ENCODE results near the gene BCHE.
"Not testable (repeated sequence)": the region's sequence is repeated elsewhere in the genome, so short reads cannot be mapped to it uniquely, and the experiment has no call there.

The BCHE gene

DNA sequence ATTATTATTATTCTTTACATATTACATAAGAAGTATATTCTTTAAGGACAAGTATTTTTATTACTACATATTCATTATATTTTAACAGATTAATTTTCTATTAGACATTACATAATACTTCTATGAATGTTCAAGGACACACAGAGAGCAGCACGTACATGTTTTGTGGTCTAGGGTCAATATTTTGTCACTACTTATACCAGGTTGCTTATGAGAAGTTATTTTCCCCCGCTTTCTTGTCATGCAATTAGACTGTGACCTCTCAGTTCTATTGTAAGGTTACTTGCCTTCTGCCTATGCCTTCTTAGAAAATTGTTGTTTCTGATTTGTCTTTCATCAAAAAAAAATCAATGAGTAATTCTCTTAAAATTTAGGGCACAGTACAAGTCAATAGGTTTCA is 21.5 kb downstream of the BCHE start:
- no peaks in the 10 kb centered on the region for H3K9me3 ChIP-seq (ENCODE audit: low read length)
- no peak overlapping the region for H3K27ac ChIP-seq (ENCODE audit: low read depth, low read length)
- no peak overlapping the region for H3K9ac ChIP-seq (ENCODE audit: low read length)
- H3K4me3 ChIP-seq (ENCODE audit: low read depth in 1 of 2, low read length in 2 of 2), result no peak overlapping the region
- no peaks in the 10 kb centered on the region for H3K27me3 ChIP-seq (ENCODE audit: control insufficient read depth in 1 of 2, insufficient read depth in 2 of 2, low read length in 2 of 2)
- peaks cover 3% of the 10 kb centered on the region for H3K4me1 ChIP-seq (ENCODE audit: insufficient read depth, low read length)
- no peaks in the 10 kb centered on the region for H3K36me3 ChIP-seq (ENCODE audit: insufficient read depth, low read length)

- H3K27ac ChIP-seq (ENCODE audit: low read depth, low read length), result no peak overlapping the region
- no peaks in the 10 kb centered on the region for H3K27me3 ChIP-seq (ENCODE audit: control insufficient read depth in 1 of 2, insufficient read depth in 2 of 2, low read length in 2 of 2)
- H3K36me3 ChIP-seq (ENCODE audit: insufficient read depth, low read length), result no peaks in the 10 kb centered on the region
- H3K9ac ChIP-seq (ENCODE audit: low read length), result no peak overlapping the region
- no peaks in the 10 kb centered on the region for H3K4me1 ChIP-seq (ENCODE audit: insufficient read depth, low read length)
- no peaks in the 10 kb centered on the region for H3K9me3 ChIP-seq (ENCODE audit: low read length)
- no peak overlapping the region for H3K4me3 ChIP-seq (ENCODE audit: low read depth in 1 of 2, low read length in 2 of 2)
These were observed 22.8 kb downstream of the BCHE start for GRCh38 chr3:165814380-165814779.

DNA sequence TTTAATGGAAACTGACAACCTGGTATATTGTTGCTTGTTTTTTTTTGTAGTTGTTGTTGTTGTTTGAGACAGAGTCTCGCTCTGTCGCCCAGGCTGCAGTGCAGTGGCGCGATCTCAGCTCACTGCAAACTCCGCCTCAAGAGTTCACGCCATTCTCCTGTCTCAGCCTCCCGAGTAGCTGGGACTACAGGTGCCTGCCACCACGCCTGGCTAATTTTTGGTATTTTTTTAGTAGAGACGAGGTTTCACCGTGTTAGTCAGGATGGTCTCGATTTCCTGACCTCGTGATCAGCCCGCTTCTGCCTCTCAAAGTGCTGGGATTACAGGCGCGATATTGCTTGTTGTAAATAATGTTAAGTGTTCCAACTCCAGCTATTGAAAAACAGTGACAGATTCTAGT is 29.3 kb downstream of the BCHE start:
- not testable (repeated sequence) for H3K36me3 ChIP-seq (ENCODE audit: insufficient read depth, low read length); H3K4me1 ChIP-seq (ENCODE audit: insufficient read depth, low read length); H3K27ac ChIP-seq (ENCODE audit: low read depth, low read length); H3K9me3 ChIP-seq (ENCODE audit: low read length); H3K4me3 ChIP-seq (ENCODE audit: low read depth in 1 of 2, low read length in 2 of 2); H3K9ac ChIP-seq (ENCODE audit: low read length); H3K27me3 ChIP-seq (ENCODE audit: control insufficient read depth in 1 of 2, insufficient read depth in 2 of 2, low read length in 2 of 2)

DNA sequence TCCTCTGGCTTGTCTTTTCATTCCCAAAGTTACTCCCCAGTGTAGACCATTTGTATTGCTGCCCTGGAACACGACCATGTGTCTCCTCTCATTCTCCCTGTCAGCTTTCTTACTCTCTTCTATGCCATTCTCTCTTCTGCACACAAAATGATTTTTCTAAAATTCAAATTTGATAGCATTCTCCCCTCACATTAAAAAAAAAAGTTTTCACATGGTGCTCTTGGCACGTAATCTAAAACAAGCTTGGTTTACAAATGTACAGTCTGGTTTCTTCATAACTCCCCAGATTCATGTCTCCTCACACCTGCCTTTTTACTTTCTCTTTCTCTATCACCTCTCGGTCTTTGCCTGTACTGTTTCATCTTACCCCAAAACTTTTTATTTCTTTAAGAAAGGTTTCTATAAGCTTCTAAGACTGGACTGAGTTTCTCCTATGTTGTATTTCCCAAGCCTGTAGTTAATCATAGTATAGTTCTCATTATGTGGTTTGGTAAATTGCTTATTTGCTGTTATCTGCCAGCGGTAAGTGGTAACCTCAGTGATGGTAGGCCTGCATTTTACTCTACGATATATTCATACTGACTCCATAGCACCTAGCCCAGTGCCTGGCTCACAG is 31.2 kb downstream of the BCHE start:
- peak overlapping the region; percentile 41 to 50 for H3K4me3 ChIP-seq (ENCODE audit: low read depth in 1 of 2, low read length in 2 of 2)
- H3K27ac ChIP-seq (ENCODE audit: low read depth, low read length), result peak overlapping the region; percentile 68
- H3K9ac ChIP-seq (ENCODE audit: low read length), result peak overlapping the region; percentile 26

DNA sequence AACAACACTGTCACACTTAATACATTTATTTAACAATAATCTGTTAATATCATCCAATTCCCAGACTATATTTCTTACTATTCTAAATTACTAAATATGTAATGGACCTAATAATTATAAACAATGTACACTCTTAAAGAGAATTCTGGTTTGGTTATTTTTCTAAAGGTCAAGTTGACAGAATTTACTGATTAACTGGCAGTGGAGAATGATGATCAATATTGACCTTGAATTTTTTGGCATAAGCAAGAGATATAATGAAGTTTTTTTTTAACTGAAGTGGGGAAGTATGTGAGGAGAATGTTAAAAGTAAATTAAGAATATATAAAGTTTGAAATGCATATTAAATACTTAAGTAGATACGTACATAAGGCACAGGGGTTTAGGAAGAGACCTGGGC is 33.8 kb downstream of the BCHE start:
- H3K27ac ChIP-seq (ENCODE audit: low read depth, low read length), result no peak overlapping the region
- no peaks in the 10 kb centered on the region for H3K9me3 ChIP-seq (ENCODE audit: low read length)
- no peak overlapping the region for H3K4me3 ChIP-seq (ENCODE audit: low read depth in 1 of 2, low read length in 2 of 2)
- H3K27me3 ChIP-seq (ENCODE audit: control insufficient read depth in 1 of 2, insufficient read depth in 2 of 2, low read length in 2 of 2), result no peaks in the 10 kb centered on the region
- H3K4me1 ChIP-seq (ENCODE audit: insufficient read depth, low read length), result no peaks in the 10 kb centered on the region
- no peak overlapping the region for H3K9ac ChIP-seq (ENCODE audit: low read length)
- no peaks in the 10 kb centered on the region for H3K36me3 ChIP-seq (ENCODE audit: insufficient read depth, low read length)

More for the DNA sequence above, 31.2 kb downstream of the BCHE start:
- Histone ChIP-seq H3K27me3 (ENCODE audit: control insufficient read depth in 1 of 2, insufficient read depth in 2 of 2, low read length in 2 of 2) (no peaks in the 10 kb centered on the region), H3K36me3 (ENCODE audit: insufficient read depth, low read length) (no peaks in the 10 kb centered on the region), H3K4me1 (ENCODE audit: insufficient read depth, low read length) (no peaks in the 10 kb centered on the region), H3K9me3 (ENCODE audit: low read length) (no peaks in the 10 kb centered on the region)

DNA sequence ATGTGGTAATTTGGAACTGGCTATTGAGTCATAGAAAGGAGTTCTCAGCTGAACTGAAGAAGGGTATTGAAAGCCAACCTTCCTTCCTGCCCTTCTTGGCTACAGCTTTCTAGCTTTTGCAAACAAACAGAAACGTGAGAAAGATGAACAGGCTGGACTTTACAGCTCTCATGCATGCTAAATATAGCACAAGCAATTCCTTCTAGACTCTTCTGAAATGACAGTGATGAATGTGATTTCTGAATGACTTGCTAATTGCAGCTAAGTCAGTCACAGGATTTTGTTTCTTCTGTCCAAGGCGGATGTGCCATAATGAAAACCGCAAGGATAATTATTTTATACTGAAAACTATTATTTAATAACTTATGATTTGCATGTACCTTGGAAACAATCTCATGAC is 36.3 kb downstream of the BCHE start:
- Histone ChIP-seq H3K4me3 (ENCODE audit: low read depth in 1 of 2, low read length in 2 of 2) (no peak overlapping the region), H3K27ac (ENCODE audit: low read depth, low read length) (no peak overlapping the region), H3K4me1 (ENCODE audit: insufficient read depth, low read length) (peaks cover 8% of the 10 kb centered on the region), H3K9me3 (ENCODE audit: low read length) (no peaks in the 10 kb centered on the region), H3K36me3 (ENCODE audit: insufficient read depth, low read length) (no peaks in the 10 kb centered on the region), H3K27me3 (ENCODE audit: control insufficient read depth in 1 of 2, insufficient read depth in 2 of 2, low read length in 2 of 2) (no peaks in the 10 kb centered on the region), H3K9ac (ENCODE audit: low read length) (no peak overlapping the region)

DNA sequence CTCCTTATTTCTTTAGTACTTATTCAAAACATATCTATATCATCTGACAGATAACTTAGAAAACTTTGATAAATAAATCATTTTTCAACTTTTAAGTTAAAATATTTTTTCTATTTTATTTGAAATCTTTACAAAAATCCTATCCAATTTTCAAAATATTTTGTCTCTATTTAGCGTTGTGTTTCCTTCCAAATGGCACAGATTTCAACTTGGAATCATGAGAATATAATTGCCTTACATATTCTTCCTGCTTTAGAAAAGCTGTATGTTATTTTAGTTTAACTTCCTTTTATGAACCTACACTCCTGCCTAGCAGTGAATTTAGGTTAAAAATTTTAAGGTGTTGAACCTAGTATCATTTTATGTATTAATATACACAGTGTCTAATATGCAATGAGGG is 38.2 kb downstream of the BCHE start:
- H3K9me3 ChIP-seq (ENCODE audit: low read length), result no peaks in the 10 kb centered on the region
- H3K4me3 ChIP-seq (ENCODE audit: low read depth in 1 of 2, low read length in 2 of 2), result no peak overlapping the region
- peaks cover 8% of the 10 kb centered on the region for H3K4me1 ChIP-seq (ENCODE audit: insufficient read depth, low read length)
- no peak overlapping the region for H3K9ac ChIP-seq (ENCODE audit: low read length)
- H3K27ac ChIP-seq (ENCODE audit: low read depth, low read length), result no peak overlapping the region
- H3K27me3 ChIP-seq (ENCODE audit: control insufficient read depth in 1 of 2, insufficient read depth in 2 of 2, low read length in 2 of 2), result no peaks in the 10 kb centered on the region
- no peaks in the 10 kb centered on the region for H3K36me3 ChIP-seq (ENCODE audit: insufficient read depth, low read length)

DNA sequence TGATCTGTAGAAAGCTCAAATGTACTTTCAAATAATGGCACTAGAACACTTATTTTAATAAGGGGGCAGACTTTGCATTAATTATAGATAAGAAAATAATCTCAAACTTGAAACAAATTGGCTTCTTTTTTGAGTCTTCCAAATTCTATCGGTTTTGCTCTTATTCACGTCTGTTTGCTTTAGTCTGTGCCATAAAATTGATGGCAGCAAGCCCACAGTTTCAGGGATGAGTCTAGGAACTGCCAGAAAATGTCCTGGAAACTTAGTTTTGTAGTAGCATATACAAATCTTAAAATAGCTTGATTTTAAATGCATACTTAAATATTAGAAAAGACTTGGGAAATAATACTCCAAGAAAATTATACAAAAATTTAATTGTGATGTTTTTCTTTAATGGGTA is 39.7 kb downstream of the BCHE start:
- no peak overlapping the region for H3K27ac ChIP-seq (ENCODE audit: low read depth, low read length)
- no peaks in the 10 kb centered on the region for H3K36me3 ChIP-seq (ENCODE audit: insufficient read depth, low read length)
- H3K4me3 ChIP-seq (ENCODE audit: low read depth in 1 of 2, low read length in 2 of 2), result no peak overlapping the region

GRCh38 chr3:165796701-165797100 is 40.5 kb downstream of the BCHE start:
- Histone ChIP-seq H3K27me3 (ENCODE audit: control insufficient read depth in 1 of 2, insufficient read depth in 2 of 2, low read length in 2 of 2) (no peaks in the 10 kb centered on the region), H3K27ac (ENCODE audit: low read depth, low read length) (no peak overlapping the region), H3K4me1 (ENCODE audit: insufficient read depth, low read length) (peaks cover 8% of the 10 kb centered on the region), H3K4me3 (ENCODE audit: low read depth in 1 of 2, low read length in 2 of 2) (no peak overlapping the region), H3K9me3 (ENCODE audit: low read length) (no peaks in the 10 kb centered on the region), H3K36me3 (ENCODE audit: insufficient read depth, low read length) (no peaks in the 10 kb centered on the region), H3K9ac (ENCODE audit: low read length) (no peak overlapping the region)

More for the DNA sequence above, 39.7 kb downstream of the BCHE start:
- no peaks in the 10 kb centered on the region for H3K27me3 ChIP-seq (ENCODE audit: control insufficient read depth in 1 of 2, insufficient read depth in 2 of 2, low read length in 2 of 2)
- H3K9ac ChIP-seq (ENCODE audit: low read length), result no peak overlapping the region
- peaks cover 8% of the 10 kb centered on the region for H3K4me1 ChIP-seq (ENCODE audit: insufficient read depth, low read length)
- no peaks in the 10 kb centered on the region for H3K9me3 ChIP-seq (ENCODE audit: low read length)

DNA sequence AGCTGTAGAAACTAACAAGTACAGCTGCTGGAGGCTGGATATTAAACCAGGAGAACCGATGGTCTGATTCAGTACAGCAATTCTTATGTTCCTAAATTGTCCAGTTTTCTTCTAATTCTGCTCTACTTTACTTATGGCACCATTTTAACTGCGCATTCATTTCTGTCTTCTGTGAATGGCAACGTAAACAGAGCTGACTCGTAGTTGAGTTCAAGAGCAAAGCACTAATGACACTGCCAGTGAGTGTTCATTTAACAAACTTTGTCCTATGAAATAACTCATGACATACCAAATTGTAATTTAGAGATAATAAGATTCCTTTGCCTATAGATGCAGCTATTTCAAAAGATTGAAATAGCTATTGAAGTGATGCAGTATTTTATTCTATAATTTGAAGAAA is 48.7 kb downstream of the BCHE start:
- Histone ChIP-seq H3K27ac (ENCODE audit: low read depth, low read length) (no peak overlapping the region), H3K27me3 (ENCODE audit: control insufficient read depth in 1 of 2, insufficient read depth in 2 of 2, low read length in 2 of 2) (no peaks in the 10 kb centered on the region), H3K9me3 (ENCODE audit: low read length) (no peaks in the 10 kb centered on the region), H3K4me1 (ENCODE audit: insufficient read depth, low read length) (peaks cover 4% of the 10 kb centered on the region), H3K9ac (ENCODE audit: low read length) (no peak overlapping the region), H3K4me3 (ENCODE audit: low read depth in 1 of 2, low read length in 2 of 2) (no peak overlapping the region), H3K36me3 (ENCODE audit: insufficient read depth, low read length) (no peaks in the 10 kb centered on the region)

- Histone ChIP-seq H3K36me3 (ENCODE audit: insufficient read depth, low read length) (no peaks in the 10 kb centered on the region), H3K9ac (ENCODE audit: low read length) (no peak overlapping the region), H3K27ac (ENCODE audit: low read depth, low read length) (no peak overlapping the region), H3K4me1 (ENCODE audit: insufficient read depth, low read length) (peaks cover 4% of the 10 kb centered on the region), H3K27me3 (ENCODE audit: control insufficient read depth in 1 of 2, insufficient read depth in 2 of 2, low read length in 2 of 2) (no peaks in the 10 kb centered on the region), H3K9me3 (ENCODE audit: low read length) (no peaks in the 10 kb centered on the region), H3K4me3 (ENCODE audit: low read depth in 1 of 2, low read length in 2 of 2) (no peak overlapping the region)
These were observed 51.2 kb downstream of the BCHE start for GRCh38 chr3:165786013-165786412.

DNA sequence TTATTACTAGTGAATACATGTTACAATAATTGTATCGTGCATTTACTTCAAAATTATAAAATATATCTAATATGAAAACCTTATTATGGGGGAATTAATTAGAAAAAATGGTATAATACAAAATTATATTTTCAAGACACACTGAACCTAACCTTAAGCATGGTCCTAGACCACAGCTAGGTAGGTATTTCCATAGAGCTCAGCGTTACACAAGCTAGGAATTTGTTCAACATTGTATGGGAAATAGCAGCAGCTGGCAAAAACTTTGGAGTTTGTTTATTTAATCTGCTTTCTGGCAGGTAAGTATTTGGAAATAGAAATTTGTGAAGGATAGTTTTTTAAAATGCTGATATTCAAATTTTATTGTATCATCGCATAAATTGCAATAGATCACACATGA is 52.9 kb downstream of the BCHE start:
- Histone ChIP-seq H3K4me1 (ENCODE audit: insufficient read depth, low read length) (peaks cover 4% of the 10 kb centered on the region), H3K27ac (ENCODE audit: low read depth, low read length) (no peak overlapping the region), H3K9me3 (ENCODE audit: low read length) (no peaks in the 10 kb centered on the region), H3K4me3 (ENCODE audit: low read depth in 1 of 2, low read length in 2 of 2) (no peak overlapping the region), H3K27me3 (ENCODE audit: control insufficient read depth in 1 of 2, insufficient read depth in 2 of 2, low read length in 2 of 2) (no peaks in the 10 kb centered on the region), H3K36me3 (ENCODE audit: insufficient read depth, low read length) (no peaks in the 10 kb centered on the region), H3K9ac (ENCODE audit: low read length) (no peak overlapping the region)
